ENCODE results near the gene DENND5A.

DNA sequence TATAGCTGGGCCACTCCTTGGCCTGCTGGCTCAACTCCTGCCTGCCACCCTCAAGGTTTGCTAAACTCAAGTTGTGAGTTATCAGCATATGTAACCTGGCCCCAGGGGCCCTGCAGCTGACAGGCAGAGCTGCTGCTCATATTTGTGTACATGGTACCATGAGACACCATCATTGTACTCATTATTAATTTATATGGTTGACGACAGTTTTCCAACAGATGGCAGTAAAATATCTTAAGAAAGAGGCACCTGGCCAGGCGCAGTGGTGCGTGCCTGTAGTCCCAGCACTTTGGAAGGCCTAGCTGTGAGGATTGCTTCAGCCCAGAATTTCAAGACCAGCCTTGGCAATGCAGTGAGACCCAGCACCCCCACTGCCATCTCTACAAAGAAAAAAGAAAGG lies 11.4 kb upstream of the DENND5A start:
- TF ChIP-seq CTCF (IDR thresholded peaks at IDR 0.05; ENCODE audit: low read depth, low read length) (no peak), POLR2A (IDR thresholded peaks at IDR 0.05; ENCODE audit: extremely low read depth, insufficient read length) (no peak), MAX (IDR thresholded peaks at IDR 0.05; ENCODE audit: low read depth, low read length) (no peak), MYC (IDR thresholded peaks at IDR 0.05; ENCODE audit: low read depth, low read length) (no peak)
